Posterior vena cava (tissue), 2 donors: ENCODE data around the gene IL1RN. TPM values are rescaled to one million over a fixed set of nuclear protein-coding genes. Genes with fewer than 3 reads are reported as not detected.
"Not testable (repeated sequence)": the region's sequence is repeated elsewhere in the genome, so short reads cannot be mapped to it uniquely, and the experiment has no call there.

Experiments used
- DNase-seq: peaks from one replicate; pipeline ENCODE4 v3.0.0-alpha.2; 2020; ENCODE audit warnings: low spot score
- intact Hi-C, 2 donors: fragments of 100-400 bp; cut with DNase I; formaldehyde crosslinking; loops; one replicate each; pipeline versions ENCODE4 v1.14.1 to v1.14.2; 2022 to 2023
- long read RNA-seq, 2 donors: library from polyadenylated mRNA; unstranded; transcript quantifications; one replicate each; pipeline ENCODE4 v2.0.0, GENCODE V29; 2020 to 2021
- total RNA-seq, 2 donors: library from RNA; stranded (reverse); fragmentation: NEBNext Ultra II Directional; extraction: Animal tissue kit (Norgen Biotek cat#: 25700); gene quantifications; one replicate each; pipeline ENCODE4 v1.2.1, GENCODE V29; 2021
- donor health status: DM: yes; HTN: yes; CAD: no.
- donor health status: DM: yes; HTN: yes; CAD: no.

Gene IL1RN
- 1 to 10 TPM; 1.7 to 3.0 TPM for total RNA-seq
- long read RNA-seq, donor 1, partial matches to known transcripts, result 0 of 1 reads
- long read RNA-seq, donor 1, other reads (novel, unspliced or antisense), result 1 of 1 reads
- long read RNA-seq, donor 2, partial matches to known transcripts, result 0 of 1 reads
- long read RNA-seq, donor 2, other reads (novel, unspliced or antisense), result 0 of 1 reads

GRCh38 chr2:113126845-113127645, at the start of gene IL1RN:
TSS of gene IL1RN (plus strand) at chr2:113127598. CDS start at chr2:113127625, 27 bp downstream.
- intact Hi-C loops, result no loop called here
- no peak for DNase-seq

- intact Hi-C loops, result no loop called here
- no peak for DNase-seq
These were observed 49.5 kb upstream of the IL1RN start for GRCh38 chr2:113077921-113078320.

- DNase-seq, result no peak
These were observed 49.0 kb upstream of the IL1RN start for GRCh38 chr2:113078350-113078839.

GRCh38 chr2:113079131-113079530, 48.3 kb upstream of the IL1RN start:
- DNase-seq, result no peak
- intact Hi-C loops, result no loop called here

More at GRCh38 chr2:113078350-113078839, 49.0 kb upstream of the IL1RN start:
- intact Hi-C loops, result no loop called here

- intact Hi-C loops, result no loop called here
- DNase-seq, result peak; percentile 80
These were observed 47.3 kb upstream of the IL1RN start for GRCh38 chr2:113080134-113080533.

- DNase-seq, result no peak
These were observed 45.7 kb upstream of the IL1RN start for GRCh38 chr2:113081488-113082210.

GRCh38 chr2:113083296-113083695, 44.1 kb upstream of the IL1RN start:
- DNase-seq, result no peak
- intact Hi-C loops, result no loop called here

More at GRCh38 chr2:113081488-113082210, 45.7 kb upstream of the IL1RN start:
- intact Hi-C loops, result no loop called here

GRCh38 chr2:113084249-113085000, 43.0 kb upstream of the IL1RN start:
- intact Hi-C loops, result no loop called here
- DNase-seq, result no peak

- DNase-seq, result no peak
- intact Hi-C loops, result no loop called here
These were observed 41.9 kb upstream of the IL1RN start for GRCh38 chr2:113085542-113085941.

- no peak for DNase-seq
- intact Hi-C loops, result no loop called here
These were observed 39.0 kb upstream of the IL1RN start for GRCh38 chr2:113088213-113088992.

- DNase-seq, result no peak
- intact Hi-C loops, result no loop called here
These were observed 37.5 kb upstream of the IL1RN start for GRCh38 chr2:113089916-113090315.

- no peak for DNase-seq
- intact Hi-C loops, result no loop called here
These were observed 36.0 kb upstream of the IL1RN start for GRCh38 chr2:113091231-113091896.

- intact Hi-C loops, result no loop called here
- DNase-seq, result no peak
These were observed 34.4 kb upstream of the IL1RN start for GRCh38 chr2:113092864-113093612.

- DNase-seq, result no peak
- intact Hi-C loops, result no loop called here
These were observed 33.8 kb upstream of the IL1RN start for GRCh38 chr2:113093613-113093977.

GRCh38 chr2:113096306-113096705, 31.1 kb upstream of the IL1RN start:
- DNase-seq, intact Hi-C loops: not testable (repeated sequence)

GRCh38 chr2:113096842-113097618, 30.4 kb upstream of the IL1RN start:
- DNase-seq, intact Hi-C loops: not testable (repeated sequence)

GRCh38 chr2:113098041-113098440, 29.4 kb upstream of the IL1RN start:
- intact Hi-C loops, result no loop called here
- DNase-seq, result no peak
